Endothelial cell (in vitro differentiated cells): ENCODE data around the gene OLA1. TPM values are rescaled to one million over a fixed set of nuclear protein-coding genes. Genes with fewer than 3 reads are reported as not detected.
A peak's percentile ranks its signal among the peaks of the same experiment; 100 is the strongest.

ENCODE experiments used
- DNase-seq: peaks from one replicate; pipeline ENCODE4 v3.0.0; 2021; ENCODE audit warnings: low spot score
- H3K27ac Mint-ChIP-seq: one replicate; pipeline ENCODE4 v1.8.0; 2021; ENCODE audit warnings: mixed read lengths, inconsistent platforms; ENCODE audit not compliant: unreplicated experiment
- H3K27me3 Mint-ChIP-seq: one replicate; pipeline ENCODE4 v1.8.0; 2021; ENCODE audit warnings: mild to moderate bottlenecking, moderate library complexity, mixed read lengths, inconsistent platforms; ENCODE audit not compliant: unreplicated experiment
- H3K36me3 Mint-ChIP-seq: one replicate; pipeline ENCODE4 v1.8.0; 2021; ENCODE audit warnings: mild to moderate bottlenecking, low read depth, mixed read lengths, inconsistent platforms; ENCODE audit not compliant: unreplicated experiment
- H3K4me1 Mint-ChIP-seq: one replicate; pipeline ENCODE4 v1.8.0; 2021; ENCODE audit warnings: mild to moderate bottlenecking, mixed read lengths, inconsistent platforms; ENCODE audit not compliant: unreplicated experiment
- H3K4me3 Mint-ChIP-seq: one replicate; pipeline ENCODE4 v1.8.0; 2021; ENCODE audit warnings: mild to moderate bottlenecking, mixed read lengths, inconsistent platforms; ENCODE audit not compliant: unreplicated experiment
- H3K9me3 Mint-ChIP-seq: one replicate; pipeline ENCODE4 v1.8.0; 2021; ENCODE audit warnings: mixed read lengths, inconsistent platforms; ENCODE audit not compliant: unreplicated experiment
- total RNA-seq: library from RNA; stranded (reverse); fragmentation: NEBNext Ultra II Directional; extraction: Animal tissue kit (Norgen Biotek cat#: 25700); gene quantifications from one replicate; pipeline ENCODE4 v1.2.1, GENCODE V29; 2021; ENCODE audit not compliant: unreplicated experiment
- TF ChIP-seq, protein P1 (sequence below): fragments of 200-600 bp; sonication (generic); IDR thresholded peaks from one replicate; pipeline ENCODE4 v1.5.0; 2021; ENCODE audit warnings: antibody characterized with exemption; ENCODE audit not compliant: unreplicated experiment

The OLA1 gene
- total RNA-seq, 1 donor from 2014 or later = 105 TPM

DNA sequence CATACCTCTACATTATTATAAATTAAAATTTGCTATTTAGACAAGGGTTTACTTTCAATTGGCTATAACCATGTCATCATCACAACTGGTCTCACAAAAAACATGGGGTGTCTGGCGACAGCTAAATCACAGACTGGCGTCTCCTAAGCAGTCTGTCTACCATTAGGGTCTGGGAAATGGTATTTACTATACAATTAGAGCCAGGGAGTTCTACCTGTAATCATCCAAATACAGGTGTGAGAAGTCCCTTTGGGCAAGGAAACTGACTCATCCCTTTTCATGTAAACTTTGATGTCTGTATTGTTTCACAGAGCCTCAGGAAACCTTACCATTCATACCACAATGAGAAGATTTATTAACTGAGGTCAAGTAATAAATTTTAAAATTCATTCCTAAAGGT, 126.7 kb downstream of the OLA1 start:
- Mint-ChIP-seq H3K4me1 (peaks cover 17% of the 10 kb centered on the region), H3K4me3 (no peak overlapping the region), H3K27me3 (no peaks in the 10 kb centered on the region), H3K9me3 (no peaks in the 10 kb centered on the region), H3K36me3 (no peaks in the 10 kb centered on the region), H3K27ac (no peak overlapping the region)
- TF ChIP-seq, protein P1, sequence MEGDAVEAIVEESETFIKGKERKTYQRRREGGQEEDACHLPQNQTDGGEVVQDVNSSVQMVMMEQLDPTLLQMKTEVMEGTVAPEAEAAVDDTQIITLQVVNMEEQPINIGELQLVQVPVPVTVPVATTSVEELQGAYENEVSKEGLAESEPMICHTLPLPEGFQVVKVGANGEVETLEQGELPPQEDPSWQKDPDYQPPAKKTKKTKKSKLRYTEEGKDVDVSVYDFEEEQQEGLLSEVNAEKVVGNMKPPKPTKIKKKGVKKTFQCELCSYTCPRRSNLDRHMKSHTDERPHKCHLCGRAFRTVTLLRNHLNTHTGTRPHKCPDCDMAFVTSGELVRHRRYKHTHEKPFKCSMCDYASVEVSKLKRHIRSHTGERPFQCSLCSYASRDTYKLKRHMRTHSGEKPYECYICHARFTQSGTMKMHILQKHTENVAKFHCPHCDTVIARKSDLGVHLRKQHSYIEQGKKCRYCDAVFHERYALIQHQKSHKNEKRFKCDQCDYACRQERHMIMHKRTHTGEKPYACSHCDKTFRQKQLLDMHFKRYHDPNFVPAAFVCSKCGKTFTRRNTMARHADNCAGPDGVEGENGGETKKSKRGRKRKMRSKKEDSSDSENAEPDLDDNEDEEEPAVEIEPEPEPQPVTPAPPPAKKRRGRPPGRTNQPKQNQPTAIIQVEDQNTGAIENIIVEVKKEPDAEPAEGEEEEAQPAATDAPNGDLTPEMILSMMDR = no peak
- no peak for DNase-seq

GRCh38 chr2:174121175-174121574, 127.2 kb downstream of the OLA1 start:
- H3K4me1 Mint-ChIP-seq = peaks cover 17% of the 10 kb centered on the region
- H3K4me3 Mint-ChIP-seq = no peak overlapping the region
- TF ChIP-seq, protein P1 = no peak
- no peaks in the 10 kb centered on the region for H3K36me3 Mint-ChIP-seq
- no peaks in the 10 kb centered on the region for H3K27me3 Mint-ChIP-seq
- DNase-seq = no peak
- no peaks in the 10 kb centered on the region for H3K9me3 Mint-ChIP-seq
- no peak overlapping the region for H3K27ac Mint-ChIP-seq

DNA sequence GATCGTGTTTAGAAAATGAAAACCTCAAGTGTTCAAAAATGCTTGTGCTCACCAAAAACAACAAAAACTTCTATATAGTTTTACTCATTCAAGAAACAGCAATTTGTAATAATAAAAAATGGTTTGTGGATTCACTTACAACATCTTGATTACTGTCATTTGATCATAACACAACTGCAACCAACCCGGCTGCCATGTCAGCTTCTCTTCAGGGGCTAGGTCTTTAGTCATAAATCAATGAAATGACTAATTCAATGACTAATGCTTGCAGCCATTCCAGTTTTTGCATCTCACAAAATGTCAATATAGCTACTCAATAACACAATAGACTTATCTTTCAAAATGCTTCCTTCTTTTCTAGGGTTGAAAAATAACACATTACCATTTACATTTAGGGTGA, 128.0 kb downstream of the OLA1 start:
- Mint-ChIP-seq H3K9me3 (no peaks in the 10 kb centered on the region), H3K36me3 (no peaks in the 10 kb centered on the region), H3K27ac (no peak overlapping the region), H3K4me3 (no peak overlapping the region), H3K27me3 (no peaks in the 10 kb centered on the region), H3K4me1 (peaks cover 21% of the 10 kb centered on the region)
- DNase-seq = no peak
- TF ChIP-seq, protein P1 = no peak

- TF ChIP-seq, protein P1 = no peak
- Mint-ChIP-seq H3K4me3 (no peak overlapping the region), H3K4me1 (peaks cover 17% of the 10 kb centered on the region), H3K27me3 (no peaks in the 10 kb centered on the region), H3K9me3 (no peaks in the 10 kb centered on the region), H3K27ac (peak overlapping the region; percentile 79), H3K36me3 (no peaks in the 10 kb centered on the region)
- no peak for DNase-seq
Measured at GRCh38 chr2:174117951-174118930, 130.1 kb downstream of the OLA1 start.

- no peaks in the 10 kb centered on the region for H3K9me3 Mint-ChIP-seq
- DNase-seq = no peak
- H3K36me3 Mint-ChIP-seq = no peaks in the 10 kb centered on the region
- no peaks in the 10 kb centered on the region for H3K27me3 Mint-ChIP-seq
- no peak overlapping the region for H3K27ac Mint-ChIP-seq
- TF ChIP-seq, protein P1 = no peak
- H3K4me1 Mint-ChIP-seq = peaks cover 8% of the 10 kb centered on the region
- H3K4me3 Mint-ChIP-seq = no peak overlapping the region
Measured at GRCh38 chr2:174112073-174112472, 136.3 kb downstream of the OLA1 start.
